Measurements from ENCODE around the gene SPEG.
"Not testable (repeated sequence)": the region's sequence is repeated elsewhere in the genome, so short reads cannot be mapped to it uniquely, and the experiment has no call there.

SPEG gene

DNA sequence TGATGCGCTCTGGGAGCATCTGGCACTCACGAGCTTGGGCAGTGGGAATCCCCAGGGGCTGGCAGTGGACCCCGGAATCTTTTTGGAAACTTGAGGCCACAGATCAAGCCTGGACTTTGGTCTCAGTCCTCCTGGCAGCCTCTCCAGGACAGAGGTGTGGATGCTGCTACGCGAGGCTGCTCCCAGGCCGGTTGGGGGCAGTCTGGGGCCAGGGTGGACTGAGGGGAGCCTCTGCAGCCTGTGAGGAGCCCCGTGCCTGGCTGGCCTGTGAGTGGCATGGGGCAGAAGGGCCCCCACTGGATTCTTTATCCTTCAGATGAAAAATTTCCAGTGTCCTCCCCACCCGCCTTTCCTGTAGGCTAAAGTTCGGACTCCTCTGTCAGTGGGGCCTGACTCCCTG lies 29.2 kb upstream of the SPEG start:
- no peak for DNase-seq

DNA sequence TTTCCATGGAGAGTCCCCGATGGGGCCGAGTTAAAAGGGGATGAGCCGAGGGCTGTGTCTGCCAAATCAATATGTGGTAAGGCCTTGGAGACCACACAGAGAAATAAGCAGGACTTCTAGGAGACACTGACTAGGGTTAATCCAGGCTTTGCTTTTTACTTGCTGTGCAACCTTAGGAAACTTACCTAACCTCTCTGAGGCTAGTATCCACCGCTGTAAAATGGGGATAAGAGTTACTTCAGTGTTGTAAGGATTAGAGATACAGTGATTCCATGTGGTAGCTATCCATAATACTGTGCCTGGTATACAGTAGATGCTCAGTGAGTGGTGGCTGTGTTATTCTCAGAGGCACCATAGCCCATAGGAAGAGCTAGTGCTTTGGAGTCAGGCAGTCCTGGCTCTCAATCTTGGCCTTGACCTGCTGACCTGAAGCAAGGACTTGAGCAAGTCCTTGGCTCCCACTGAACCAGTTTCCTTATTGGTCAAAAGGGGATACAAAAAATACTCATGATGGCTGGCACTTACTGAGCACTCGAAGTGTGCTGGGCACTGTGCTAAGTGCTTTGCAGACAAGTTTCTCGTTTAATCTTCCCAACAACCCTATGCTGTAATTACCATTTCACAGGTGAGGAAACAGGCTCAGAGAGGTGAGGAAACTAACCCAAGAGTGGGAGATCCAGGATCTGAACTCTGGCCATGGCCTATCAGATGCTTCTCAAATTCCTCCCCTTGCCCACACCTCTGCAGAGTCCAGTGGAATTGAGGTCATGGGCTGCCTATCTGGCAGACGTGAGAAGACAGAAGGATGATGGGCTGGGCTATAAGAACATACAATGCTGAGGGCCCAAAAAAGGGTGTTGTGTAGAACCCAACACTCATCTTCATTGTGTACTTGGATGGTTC lies 28.4 kb upstream of the SPEG start:
- DNase-seq = no peak

DNA sequence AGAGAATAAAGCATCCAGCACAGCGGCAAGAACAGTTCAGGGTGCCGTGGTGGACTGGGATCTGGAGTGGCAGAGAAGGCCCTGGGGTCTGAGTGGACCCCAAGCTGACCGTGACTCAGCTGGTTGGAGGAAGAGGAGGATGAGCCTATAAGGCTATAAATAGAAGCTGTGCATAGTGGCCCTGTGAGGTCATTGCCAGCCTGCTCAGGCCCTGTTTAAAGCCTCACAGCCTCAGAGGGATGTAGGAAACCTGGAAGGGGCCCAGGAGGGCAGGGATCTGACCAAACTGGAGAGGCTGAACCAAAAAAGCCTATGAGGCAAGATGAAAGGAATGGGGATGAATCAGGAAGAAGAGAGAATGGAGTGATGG lies 27.8 kb upstream of the SPEG start:
- no peak for DNase-seq

DNA sequence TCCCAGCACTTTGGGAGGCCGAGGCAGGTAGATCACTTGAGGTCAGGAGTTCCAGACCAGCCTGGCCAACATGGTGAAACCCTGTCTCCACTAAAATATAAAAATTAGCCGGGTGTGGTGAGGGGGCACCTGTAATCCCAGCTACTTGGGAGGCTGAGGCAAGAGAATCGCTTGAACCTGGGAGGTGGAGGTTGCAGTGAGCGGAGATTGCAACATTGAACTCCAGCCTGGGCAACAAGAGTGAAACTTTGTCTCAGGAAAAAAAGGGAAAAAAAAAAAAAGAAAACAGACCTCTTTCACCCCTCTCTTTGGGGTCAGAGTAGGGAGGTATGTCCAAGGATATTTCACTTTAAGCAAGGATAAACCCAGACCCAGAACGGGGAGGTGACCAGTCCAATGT lies 27.3 kb upstream of the SPEG start:
- not testable (repeated sequence) for DNase-seq

DNA sequence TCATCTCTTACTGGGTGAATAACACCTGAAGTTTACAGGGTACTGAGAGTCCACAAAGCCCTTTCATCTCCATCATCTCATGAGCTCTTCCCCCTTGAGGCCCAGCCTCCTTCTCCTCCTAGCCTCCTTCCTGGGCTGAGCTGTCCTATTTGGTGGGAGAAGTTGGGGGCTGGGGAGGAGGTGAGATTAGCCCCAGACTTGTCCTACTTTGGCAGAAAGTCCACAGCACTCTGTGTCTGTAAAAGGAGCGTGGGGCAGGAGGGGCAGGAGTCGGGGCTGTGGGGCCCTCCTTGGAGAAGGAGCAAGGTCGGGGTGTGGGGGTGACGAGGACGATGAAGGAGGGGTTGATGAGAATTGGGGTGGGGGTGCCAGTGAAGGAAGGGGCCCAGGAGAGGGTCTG lies 26.4 kb upstream of the SPEG start:
- DNase-seq = no peak

GRCh38 chr2:219408631-219409030 lies 26.0 kb upstream of the SPEG start:
- no peak for DNase-seq

- DNase-seq = no peak
Observed at GRCh38 chr2:219409619-219410018, 25.0 kb upstream of the SPEG start.

DNA sequence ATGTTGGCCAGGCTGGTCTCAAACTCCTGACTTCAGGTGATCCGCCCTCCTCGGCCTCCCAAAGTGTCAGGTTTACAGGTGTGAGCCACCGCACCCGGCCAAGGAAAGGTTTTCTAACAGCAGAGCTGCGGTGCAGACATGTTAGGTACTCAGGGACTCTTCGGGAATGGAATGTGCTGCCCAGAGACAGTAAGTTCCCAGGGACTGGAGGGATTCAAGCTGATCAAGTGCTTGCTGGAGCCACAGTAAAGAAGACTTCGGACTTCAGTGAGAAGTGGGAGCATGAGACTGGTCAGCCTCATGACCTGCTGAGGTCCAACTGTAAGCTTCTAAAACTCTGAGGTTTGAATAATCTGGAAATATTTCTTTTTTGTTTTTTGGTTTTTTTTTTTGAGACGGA lies 24.3 kb upstream of the SPEG start:
- no peak for DNase-seq

DNA sequence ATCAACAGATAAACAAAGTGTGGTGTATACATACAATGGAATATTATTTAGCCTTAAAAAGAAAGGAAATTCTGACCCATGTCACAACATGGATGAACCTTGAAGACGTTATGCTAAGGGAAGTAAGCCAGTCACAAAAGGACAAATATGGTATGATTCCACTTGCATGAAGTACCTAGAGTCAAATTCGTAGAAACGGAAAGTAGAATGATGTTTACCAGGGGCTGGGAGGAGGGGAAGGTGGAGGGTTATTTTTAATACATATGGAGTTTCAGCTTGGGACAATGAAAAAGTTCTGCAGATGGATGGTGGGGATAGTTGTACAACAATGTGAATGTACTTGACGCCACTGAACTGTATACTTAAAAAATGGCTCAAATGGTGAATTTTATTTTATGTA lies 19.8 kb upstream of the SPEG start:
- no peak for DNase-seq

DNA sequence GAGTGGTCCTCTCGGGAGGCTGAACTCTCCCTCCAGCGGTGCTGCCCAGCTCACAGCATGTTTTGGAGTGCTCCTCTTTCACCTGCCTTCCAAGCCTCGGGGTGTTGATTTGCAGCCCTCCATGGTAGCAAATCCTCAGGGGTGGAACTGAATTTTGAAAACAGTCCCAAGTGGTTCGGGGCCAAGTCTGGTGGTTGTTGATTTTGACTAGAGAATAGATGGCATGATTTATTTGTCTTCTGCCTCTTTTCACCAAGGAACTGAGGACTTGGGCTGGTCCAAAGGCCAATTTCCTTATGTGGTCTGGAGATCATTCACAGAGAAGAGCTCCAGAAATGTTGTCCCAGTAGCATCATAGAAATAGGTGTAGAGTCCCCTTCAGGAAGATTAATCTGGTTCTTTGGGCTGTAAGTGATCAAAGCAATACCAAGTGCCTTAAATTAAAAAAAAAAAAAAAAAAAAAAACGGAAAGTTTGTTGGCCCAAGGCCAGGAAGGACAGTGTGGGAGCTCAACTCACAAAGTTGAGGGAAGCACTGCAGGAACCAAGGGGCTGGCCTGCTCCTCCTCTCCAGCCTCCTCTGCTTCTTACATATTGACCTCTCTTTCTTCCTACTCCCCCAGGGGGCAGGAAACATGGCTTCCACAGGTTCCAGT lies 18.9 kb upstream of the SPEG start:
- DNase-seq = no peak

- no peak for DNase-seq
Observed at GRCh38 chr2:219416235-219416602, 18.4 kb upstream of the SPEG start.

GRCh38 chr2:219416938-219417337 lies 17.7 kb upstream of the SPEG start:
- DNase-seq = no peak

DNA sequence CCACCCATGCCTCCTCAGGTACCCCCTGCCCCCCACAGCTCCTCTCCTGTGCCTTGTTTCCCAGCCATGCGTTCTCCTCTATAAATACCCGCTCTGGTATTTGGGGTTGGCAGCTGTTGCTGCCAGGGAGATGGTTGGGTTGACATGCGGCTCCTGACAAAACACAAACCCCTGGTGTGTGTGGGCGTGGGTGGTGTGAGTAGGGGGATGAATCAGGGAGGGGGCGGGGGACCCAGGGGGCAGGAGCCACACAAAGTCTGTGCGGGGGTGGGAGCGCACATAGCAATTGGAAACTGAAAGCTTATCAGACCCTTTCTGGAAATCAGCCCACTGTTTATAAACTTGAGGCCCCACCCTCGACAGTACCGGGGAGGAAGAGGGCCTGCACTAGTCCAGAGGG lies 17.3 kb upstream of the SPEG start:
- DNase-seq = no peak

GRCh38 chr2:219418155-219419011 lies 16.3 kb upstream of the SPEG start, which contains the start of gene DES:
Gene DES, plus strand, starts transcription at chr2:219418377. Its CDS starts 86 bp downstream, at chr2:219418463.
- no peak for DNase-seq

DNA sequence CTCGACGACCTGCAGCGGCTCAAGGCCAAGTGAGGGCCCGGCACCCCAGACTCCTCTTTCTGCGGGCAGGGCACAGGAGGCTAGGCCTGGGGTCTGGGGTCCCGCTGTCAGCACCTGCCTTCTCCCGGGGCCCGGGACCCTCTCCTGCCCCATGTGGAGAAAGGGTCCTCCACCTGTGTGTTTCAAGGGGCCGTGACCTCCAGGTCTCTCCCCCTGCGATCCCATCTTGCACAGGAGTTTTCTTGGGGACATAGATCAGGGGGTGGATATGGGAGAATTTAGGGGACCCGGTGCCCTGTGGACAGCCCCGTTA lies 15.7 kb upstream of the SPEG start:
- DNase-seq = no peak

GRCh38 chr2:219419331-219420197 lies 15.1 kb upstream of the SPEG start:
- DNase-seq = no peak

DNA sequence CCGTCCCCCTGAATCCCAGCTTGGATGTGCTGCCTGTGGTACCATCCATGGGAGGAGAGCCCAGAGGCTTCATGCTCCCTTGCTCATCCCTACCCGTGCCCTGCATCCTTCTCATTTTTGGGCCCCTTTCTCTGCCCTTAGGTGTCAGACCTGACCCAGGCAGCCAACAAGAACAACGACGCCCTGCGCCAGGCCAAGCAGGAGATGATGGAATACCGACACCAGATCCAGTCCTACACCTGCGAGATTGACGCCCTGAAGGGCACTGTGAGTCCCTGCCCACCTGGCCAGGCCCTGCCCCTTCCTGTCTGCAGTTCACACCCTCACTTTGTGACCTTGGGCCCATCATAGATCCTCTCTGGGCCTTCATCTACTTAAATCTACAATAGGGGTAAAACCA lies 14.0 kb upstream of the SPEG start:
- DNase-seq = no peak

DNA sequence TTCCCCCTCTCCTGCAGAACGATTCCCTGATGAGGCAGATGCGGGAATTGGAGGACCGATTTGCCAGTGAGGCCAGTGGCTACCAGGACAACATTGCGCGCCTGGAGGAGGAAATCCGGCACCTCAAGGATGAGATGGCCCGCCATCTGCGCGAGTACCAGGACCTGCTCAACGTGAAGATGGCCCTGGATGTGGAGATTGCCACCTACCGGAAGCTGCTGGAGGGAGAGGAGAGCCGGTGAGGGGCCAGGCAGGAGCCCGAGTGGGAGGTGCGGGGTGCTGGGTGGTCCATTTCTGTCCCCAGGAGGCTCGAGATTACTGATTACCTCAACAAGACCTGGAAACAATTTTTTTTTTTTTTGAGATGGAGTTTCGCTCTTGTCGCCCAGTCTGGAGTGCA lies 13.3 kb upstream of the SPEG start:
- DNase-seq = no peak

GRCh38 chr2:219422952-219423534 lies 11.6 kb upstream of the SPEG start:
- no peak for DNase-seq

DNA sequence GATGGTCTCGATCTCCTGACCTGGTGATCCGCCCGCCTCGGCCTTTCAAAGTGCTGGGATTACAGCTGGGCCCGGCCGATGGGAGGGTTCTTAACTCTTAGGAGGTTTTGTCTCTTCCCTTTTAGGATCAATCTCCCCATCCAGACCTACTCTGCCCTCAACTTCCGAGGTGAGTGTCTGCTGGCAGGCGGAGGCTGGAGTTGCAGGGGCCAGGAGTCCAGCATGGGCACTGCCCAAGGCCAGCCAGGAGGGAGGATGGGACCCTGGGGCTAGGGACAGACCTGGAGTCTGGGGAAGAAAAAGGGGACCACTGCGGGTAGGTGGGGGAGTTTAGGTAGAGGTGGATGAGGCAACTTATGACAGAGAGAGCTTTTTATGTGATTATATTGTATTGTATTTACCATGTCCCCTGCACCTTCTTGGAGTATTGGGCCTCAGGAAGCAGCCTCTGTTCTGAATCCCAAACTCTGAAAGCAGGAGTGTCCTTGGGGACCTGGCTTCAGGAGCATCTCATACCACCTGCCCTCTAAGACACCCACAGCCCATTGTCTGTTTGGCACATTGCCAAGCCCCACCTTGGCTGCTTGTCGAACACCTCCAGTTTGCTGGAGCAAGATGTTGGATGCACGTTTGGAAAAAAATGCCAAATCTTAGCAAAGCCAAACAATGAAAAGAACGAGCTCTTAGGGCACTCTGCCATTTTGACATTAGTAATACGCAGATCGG lies 10.8 kb upstream of the SPEG start:
- no peak for DNase-seq

DNA sequence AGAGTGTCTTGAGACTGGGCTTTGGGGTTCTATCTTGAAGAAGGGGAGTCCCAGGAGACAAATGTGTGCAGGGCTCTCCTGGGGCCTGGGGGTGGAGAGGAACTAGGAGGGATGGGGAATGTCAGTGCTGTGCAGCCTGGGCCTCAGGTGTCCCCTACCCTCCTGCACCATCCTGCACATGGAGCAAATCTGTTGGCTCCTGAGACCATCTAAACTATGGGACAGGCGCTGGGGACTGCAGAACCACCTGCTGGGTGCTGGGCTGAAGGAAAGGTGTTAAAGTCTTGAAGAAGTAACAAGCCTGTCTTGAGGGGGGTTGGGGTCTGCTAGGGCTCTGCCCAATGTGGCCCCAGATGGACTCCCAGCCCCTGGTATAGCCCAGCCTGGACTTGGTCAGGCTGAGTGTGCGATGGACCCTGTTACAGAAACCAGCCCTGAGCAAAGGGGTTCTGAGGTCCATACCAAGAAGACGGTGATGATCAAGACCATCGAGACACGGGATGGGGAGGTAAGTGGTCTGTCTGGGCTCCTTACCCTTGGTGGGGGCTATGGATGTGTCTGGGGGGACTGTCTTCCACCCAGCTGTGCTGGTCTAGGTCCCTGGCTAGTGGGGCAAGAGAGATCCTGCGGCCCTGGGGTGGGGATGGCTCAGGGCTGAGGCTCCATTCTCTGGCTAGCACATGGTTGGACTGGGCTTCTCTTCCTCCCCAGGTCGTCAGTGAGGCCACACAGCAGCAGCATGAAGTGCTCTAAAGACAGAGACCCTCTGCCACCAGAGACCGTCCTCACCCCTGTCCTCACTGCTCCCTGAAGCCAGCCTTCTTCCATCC lies 9.2 kb upstream of the SPEG start:
- DNase-seq = no peak

All from activated CD8-positive, alpha-beta memory T cell treated with anti-CD3 and anti-CD28 coated beads, Interleukin-2, amount 50 U/mL, for 4 hours (primary cell).